AG09309 (cell line): ENCODE measurements around the gene TMEM208.

Experiments
- DNase-seq: peaks from one replicate; pipeline ENCODE4 v3.0.0-alpha.2; 2010; ENCODE audit warnings: low read depth
- H3K4me3 ChIP-seq: 2 replicates; pipeline ENCODE4 v1.5.1; 2011; ENCODE audit warnings: mild to moderate bottlenecking, low read depth, low read length, moderate library complexity; ENCODE audit not compliant: control insufficient read depth
- TF ChIP-seq, protein P1 (sequence below): IDR thresholded peaks from 2 replicates; pipeline ENCODE4 v1.5.1; 2011; ENCODE audit warnings: mild to moderate bottlenecking, low read depth, low read length, inconsistent platforms; ENCODE audit not compliant: insufficient read depth, control insufficient read depth; ENCODE audit errors: missing control alignments

Gene TMEM208

GRCh38 chr16:67191995-67192681 is 34.8 kb upstream of the TMEM208 start, which contains the start of gene E2F4:
Gene E2F4 (plus strand): TSS chr16:67192155. CDS start chr16:67192228, 73 bp downstream.
- TF ChIP-seq, protein P1, sequence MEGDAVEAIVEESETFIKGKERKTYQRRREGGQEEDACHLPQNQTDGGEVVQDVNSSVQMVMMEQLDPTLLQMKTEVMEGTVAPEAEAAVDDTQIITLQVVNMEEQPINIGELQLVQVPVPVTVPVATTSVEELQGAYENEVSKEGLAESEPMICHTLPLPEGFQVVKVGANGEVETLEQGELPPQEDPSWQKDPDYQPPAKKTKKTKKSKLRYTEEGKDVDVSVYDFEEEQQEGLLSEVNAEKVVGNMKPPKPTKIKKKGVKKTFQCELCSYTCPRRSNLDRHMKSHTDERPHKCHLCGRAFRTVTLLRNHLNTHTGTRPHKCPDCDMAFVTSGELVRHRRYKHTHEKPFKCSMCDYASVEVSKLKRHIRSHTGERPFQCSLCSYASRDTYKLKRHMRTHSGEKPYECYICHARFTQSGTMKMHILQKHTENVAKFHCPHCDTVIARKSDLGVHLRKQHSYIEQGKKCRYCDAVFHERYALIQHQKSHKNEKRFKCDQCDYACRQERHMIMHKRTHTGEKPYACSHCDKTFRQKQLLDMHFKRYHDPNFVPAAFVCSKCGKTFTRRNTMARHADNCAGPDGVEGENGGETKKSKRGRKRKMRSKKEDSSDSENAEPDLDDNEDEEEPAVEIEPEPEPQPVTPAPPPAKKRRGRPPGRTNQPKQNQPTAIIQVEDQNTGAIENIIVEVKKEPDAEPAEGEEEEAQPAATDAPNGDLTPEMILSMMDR = no peak

DNA sequence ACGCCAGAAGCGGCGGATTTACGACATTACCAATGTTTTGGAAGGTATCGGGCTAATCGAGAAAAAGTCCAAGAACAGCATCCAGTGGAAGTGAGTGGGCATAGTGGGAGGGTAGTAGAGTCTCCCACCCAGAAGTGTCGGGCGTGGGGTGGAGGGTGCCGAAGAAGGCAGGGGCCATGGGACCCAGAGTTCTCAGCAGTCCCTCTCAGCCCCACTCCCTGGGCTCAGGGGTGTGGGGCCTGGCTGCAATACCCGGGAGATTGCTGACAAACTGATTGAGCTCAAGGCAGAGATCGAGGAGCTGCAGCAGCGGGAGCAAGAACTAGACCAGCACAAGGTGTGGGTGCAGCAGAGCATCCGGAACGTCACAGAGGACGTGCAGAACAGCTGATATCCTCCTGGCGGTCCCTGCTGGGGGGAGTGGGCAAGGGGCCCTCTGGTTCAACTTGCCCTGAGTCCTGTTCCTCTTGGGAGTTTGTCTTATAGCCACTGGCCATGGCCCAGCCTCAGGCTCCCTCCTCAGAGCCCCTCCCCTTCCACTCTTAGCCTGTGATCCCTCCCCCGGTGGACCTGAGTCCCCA is 34.1 kb upstream of the TMEM208 start:
- no peak for DNase-seq
- H3K4me3 ChIP-seq = peak overlapping the region; percentile 86
- TF ChIP-seq, protein P1 = no peak

More at GRCh38 chr16:67191995-67192681, 34.8 kb upstream of the TMEM208 start, which contains the start of gene E2F4:
- peak within 1 kb of the TSS; percentile 86 for H3K4me3 ChIP-seq
- peak; percentile 56 for DNase-seq

DNA sequence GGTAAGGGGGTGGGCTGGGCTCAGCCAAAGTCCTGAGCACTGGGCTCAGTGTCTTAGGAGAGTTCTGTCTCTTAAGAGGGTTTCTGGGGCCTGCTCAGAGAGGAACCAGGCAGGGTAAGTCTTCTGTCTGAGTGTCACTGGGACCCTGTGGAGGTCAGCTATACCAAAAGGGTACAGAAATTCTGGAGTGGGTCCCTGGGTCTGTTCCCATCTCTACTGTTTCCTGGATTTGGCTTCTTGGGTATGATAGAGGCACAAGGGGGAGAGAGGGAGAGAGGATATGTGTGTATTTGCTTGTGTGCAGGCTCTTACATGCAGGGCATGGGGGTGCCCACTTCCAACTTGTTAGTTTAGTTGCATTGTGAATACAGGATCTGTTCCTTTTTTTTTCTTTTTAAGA is 33.4 kb upstream of the TMEM208 start:
- TF ChIP-seq, protein P1 = no peak
- no peak for DNase-seq
- H3K4me3 ChIP-seq = peak overlapping the region; percentile 86

GRCh38 chr16:67194260-67194659 is 32.7 kb upstream of the TMEM208 start:
- TF ChIP-seq, protein P1 = no peak
- no peak overlapping the region for H3K4me3 ChIP-seq
- DNase-seq = no peak

DNA sequence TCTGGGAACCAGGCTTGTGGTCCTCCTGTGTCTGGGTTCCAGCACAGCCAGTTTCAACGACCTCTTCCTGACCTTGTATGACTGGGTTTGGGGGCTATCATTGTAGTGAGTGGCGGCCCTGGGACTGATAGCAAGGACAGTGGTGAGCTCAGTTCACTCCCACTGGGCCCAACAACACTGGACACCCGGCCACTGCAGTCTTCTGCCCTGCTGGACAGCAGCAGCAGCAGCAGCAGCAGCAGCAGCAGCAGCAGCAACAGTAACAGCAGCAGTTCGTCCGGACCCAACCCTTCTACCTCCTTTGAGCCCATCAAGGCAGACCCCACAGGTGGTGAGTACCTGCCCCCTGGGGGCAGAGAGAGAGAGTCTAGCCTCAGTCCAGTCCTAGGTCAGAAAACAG is 31.3 kb upstream of the TMEM208 start:
- TF ChIP-seq, protein P1 = no peak
- no peak for DNase-seq
- H3K4me3 ChIP-seq = no peak overlapping the region

- DNase-seq = no peak
- TF ChIP-seq, protein P1 = no peak
Measured at GRCh38 chr16:67196881-67197280, 30.0 kb upstream of the TMEM208 start.

More at GRCh38 chr16:67196881-67197280, 30.0 kb upstream of the TMEM208 start:
- H3K4me3 ChIP-seq = no peak overlapping the region
